ENCODE measurements around the gene HIP1. TPM values are rescaled to one million over a fixed set of nuclear protein-coding genes. Genes with fewer than 3 reads are reported as not detected.
"Not testable (repeated sequence)": the region's sequence is repeated elsewhere in the genome, so short reads cannot be mapped to it uniquely, and the experiment has no call there.

HIP1 gene
- total RNA-seq, 4 donors from 2014 or later = 2.3 to 38.8 (median 6.9) TPM

DNA sequence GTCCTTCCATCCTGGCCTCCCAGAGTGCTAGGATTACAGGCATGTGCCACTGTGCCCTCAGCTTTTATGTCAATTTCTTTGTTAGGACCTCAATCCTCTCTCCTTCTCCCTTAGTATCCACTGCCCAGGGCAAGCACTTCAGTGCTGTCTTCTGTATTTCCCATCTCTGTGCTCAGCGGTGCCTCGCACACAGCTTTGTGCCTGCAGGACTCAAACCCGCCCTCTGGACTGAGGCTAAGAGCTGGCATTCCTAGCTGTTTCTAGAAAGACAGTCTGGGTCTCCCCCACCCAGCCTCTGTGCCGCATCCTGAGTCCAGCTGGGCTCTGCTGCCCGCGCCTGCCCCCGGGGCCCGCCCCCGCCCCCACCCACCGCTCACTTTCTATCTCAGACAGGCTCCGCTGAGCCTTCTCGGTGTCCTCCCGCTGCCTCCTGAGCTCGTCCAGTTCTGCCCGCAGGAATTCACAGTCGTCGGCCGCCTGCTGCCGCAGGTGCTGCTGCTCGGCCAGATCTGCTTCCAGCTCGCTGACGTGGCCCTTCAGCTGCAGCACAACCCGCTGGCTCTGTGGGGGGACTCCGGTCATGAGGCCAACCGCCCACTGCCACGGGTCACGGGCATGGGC lies 179.3 kb downstream of the HIP1 start:
- Histone ChIP-seq H3K36me3 (peaks cover 0 to 36% (median 0%) of the 10 kb centered on the region in 3 donors), H3K27me3 (no peaks in the 10 kb centered on the region), H3K4me3 (no peak overlapping the region), H3K27ac (no peak overlapping the region), H3K4me1 (no peaks in the 10 kb centered on the region), H3K9me3 (no peaks in the 10 kb centered on the region)
- TF ChIP-seq POLR2A (IDR thresholded peaks at IDR 0.05) = no peak
- TF ChIP-seq, protein P1, sequence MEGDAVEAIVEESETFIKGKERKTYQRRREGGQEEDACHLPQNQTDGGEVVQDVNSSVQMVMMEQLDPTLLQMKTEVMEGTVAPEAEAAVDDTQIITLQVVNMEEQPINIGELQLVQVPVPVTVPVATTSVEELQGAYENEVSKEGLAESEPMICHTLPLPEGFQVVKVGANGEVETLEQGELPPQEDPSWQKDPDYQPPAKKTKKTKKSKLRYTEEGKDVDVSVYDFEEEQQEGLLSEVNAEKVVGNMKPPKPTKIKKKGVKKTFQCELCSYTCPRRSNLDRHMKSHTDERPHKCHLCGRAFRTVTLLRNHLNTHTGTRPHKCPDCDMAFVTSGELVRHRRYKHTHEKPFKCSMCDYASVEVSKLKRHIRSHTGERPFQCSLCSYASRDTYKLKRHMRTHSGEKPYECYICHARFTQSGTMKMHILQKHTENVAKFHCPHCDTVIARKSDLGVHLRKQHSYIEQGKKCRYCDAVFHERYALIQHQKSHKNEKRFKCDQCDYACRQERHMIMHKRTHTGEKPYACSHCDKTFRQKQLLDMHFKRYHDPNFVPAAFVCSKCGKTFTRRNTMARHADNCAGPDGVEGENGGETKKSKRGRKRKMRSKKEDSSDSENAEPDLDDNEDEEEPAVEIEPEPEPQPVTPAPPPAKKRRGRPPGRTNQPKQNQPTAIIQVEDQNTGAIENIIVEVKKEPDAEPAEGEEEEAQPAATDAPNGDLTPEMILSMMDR (IDR thresholded peaks at IDR 0.05) = no peak
- DNase-seq = no peak

DNA sequence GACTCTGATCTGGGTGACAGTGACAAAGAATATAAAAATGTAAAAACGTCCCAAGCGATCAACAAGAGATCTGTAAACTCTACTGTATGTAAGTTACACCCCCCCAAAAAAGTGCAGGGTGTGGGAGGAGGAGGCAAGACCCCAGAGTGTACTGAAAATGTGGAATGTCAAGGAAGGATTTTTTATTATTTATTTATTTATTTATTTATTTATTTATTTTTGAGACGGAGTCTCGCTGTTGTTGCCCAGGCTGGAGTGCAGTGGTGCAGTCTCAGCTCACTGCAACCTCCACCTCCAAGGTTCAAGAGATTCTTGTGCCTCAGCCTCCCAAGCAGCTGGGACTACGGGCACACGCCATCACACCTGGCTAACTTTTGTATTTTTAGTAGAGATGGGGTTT lies 181.9 kb downstream of the HIP1 start:
- H3K27ac ChIP-seq, H3K27me3 ChIP-seq, H3K4me3 ChIP-seq, H3K9me3 ChIP-seq, DNase-seq, H3K4me1 ChIP-seq: not testable (repeated sequence)
- peaks cover 0 to 42% (median 0%) of the 10 kb centered on the region in 3 donors for H3K36me3 ChIP-seq

DNA sequence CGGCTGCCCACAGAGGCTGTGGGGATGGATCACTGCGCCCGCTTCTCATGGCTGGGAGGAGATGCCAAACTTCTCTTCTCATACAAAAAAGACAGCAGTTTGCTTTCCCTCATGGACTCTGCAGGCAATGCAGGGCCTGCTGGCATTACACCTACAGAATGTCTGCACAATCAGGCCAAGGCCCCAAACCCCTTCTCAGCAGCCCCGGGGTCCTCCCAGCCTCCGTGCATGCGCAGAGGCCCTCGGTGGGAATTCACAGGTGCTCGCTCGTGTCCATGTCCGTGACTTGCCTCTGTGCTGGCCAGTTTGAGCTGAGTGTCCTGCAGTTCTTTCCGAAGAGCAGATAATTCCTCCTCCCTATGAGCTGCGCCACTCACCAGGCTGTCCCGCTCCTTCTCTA lies 183.0 kb downstream of the HIP1 start:
- no peak for DNase-seq
- Histone ChIP-seq H3K4me3 (no peak overlapping the region), H3K4me1 (no peaks in the 10 kb centered on the region), H3K27me3 (no peaks in the 10 kb centered on the region), H3K36me3 (peaks cover 0 to 37% (median 0%) of the 10 kb centered on the region in 3 donors), H3K9me3 (no peaks in the 10 kb centered on the region), H3K27ac (no peak overlapping the region)
- TF ChIP-seq, protein P1 (IDR thresholded peaks at IDR 0.05) = no peak

- H3K36me3 ChIP-seq = peaks cover 0 to 18% (median 0%) of the 10 kb centered on the region in 3 donors
Observed at GRCh38 chr7:75546237-75547015, 192.3 kb downstream of the HIP1 start.

GRCh38 chr7:75537731-75538130 lies 201.0 kb downstream of the HIP1 start:
- Histone ChIP-seq H3K27me3 (no peaks in the 10 kb centered on the region), H3K4me3 (no peak overlapping the region), H3K9me3 (no peaks in the 10 kb centered on the region), H3K36me3 (peaks cover 0 to 19% (median 0%) of the 10 kb centered on the region in 3 donors), H3K27ac (no peak overlapping the region), H3K4me1 (no peaks in the 10 kb centered on the region)
- peak in 1 of 3 donors; percentile 22 for DNase-seq
- no peak for TF ChIP-seq POLR2A (IDR thresholded peaks at IDR 0.05)
- TF ChIP-seq, protein P1 (IDR thresholded peaks at IDR 0.05) = no peak

More at GRCh38 chr7:75546237-75547015, 192.3 kb downstream of the HIP1 start:
- no peak overlapping the region for H3K4me3 ChIP-seq
- no peaks in the 10 kb centered on the region for H3K4me1 ChIP-seq
- H3K27me3 ChIP-seq = no peaks in the 10 kb centered on the region
- no peak for DNase-seq
- H3K9me3 ChIP-seq = no peaks in the 10 kb centered on the region
- no peak overlapping the region for H3K27ac ChIP-seq
- no peak for TF ChIP-seq POLR2A (IDR thresholded peaks at IDR 0.05)
- TF ChIP-seq, protein P1 (IDR thresholded peaks at IDR 0.05) = no peak

GRCh38 chr7:75536940-75537538 lies 201.7 kb downstream of the HIP1 start:
- Histone ChIP-seq H3K4me1 (no peaks in the 10 kb centered on the region), H3K9me3 (no peaks in the 10 kb centered on the region), H3K36me3 (peaks cover 0 to 14% (median 0%) of the 10 kb centered on the region in 3 donors), H3K27me3 (no peaks in the 10 kb centered on the region), H3K4me3 (no peak overlapping the region), H3K27ac (no peak overlapping the region)
- TF ChIP-seq, protein P1 (IDR thresholded peaks at IDR 0.05) = no peak
- TF ChIP-seq POLR2A (IDR thresholded peaks at IDR 0.05) = no peak
- DNase-seq = peak in 1 of 3 donors; percentile 31

Measured in Peyer's patch (tissue), 4 donors.